IMR-90 (cell line): ENCODE data around the gene SRGAP2C. TPM values are rescaled to one million over a fixed set of nuclear protein-coding genes. Genes with fewer than 3 reads are reported as not detected.
"Not testable (repeated sequence)": the region's sequence is repeated elsewhere in the genome, so short reads cannot be mapped to it uniquely, and the experiment has no call there.

Experiments
- ATAC-seq: fragments of 200-7000 bp; cut with Tn5 transposase; 2 replicates; pipeline ENCODE4 v1.9.1; 2020; ENCODE audit warnings: low read depth, mild to moderate bottlenecking, moderate library complexity
- BruUV-seq: library from RNA; stranded (reverse); fragments of 400-500 nt; replicated peaks from 2 replicates; lab custom pipeline; 2021; lab: Mats Ljungman, UMichigan
- CTCF ChIA-PET: fragments of 300-600 bp; formaldehyde crosslinking; extraction: SDS; loops from one replicate; lab custom pipeline; 2021; ENCODE audit warnings: antibody characterized with exemption; lab: Yijun Ruan, JAX
- POLR2A ChIA-PET: fragments of 300-600 bp; sonication (Branson Sonifier 250); formaldehyde crosslinking; loops from one replicate; lab custom pipeline; 2022; ENCODE audit warnings: antibody characterized with exemption; ENCODE audit not compliant: unreplicated experiment; lab: Charles Lee
- DNase-seq: peaks from one replicate; pipeline ENCODE4 v3.0.0; 2013
- H2AFZ ChIP-seq: replicated peaks from 2 replicates; pipeline ENCODE3; 2013; ENCODE audit warnings: low read length, mild to moderate bottlenecking; ENCODE audit not compliant: poor library complexity
- H2AK5ac ChIP-seq: 2 replicates; pipeline ENCODE4 v1.6.1; 2013; ENCODE audit warnings: low read depth, low read length, inconsistent platforms
- H2AK9ac ChIP-seq: replicated peaks from 2 replicates; pipeline ENCODE3; 2013; ENCODE audit warnings: mild to moderate bottlenecking, low read depth, low read length, moderate library complexity; ENCODE audit not compliant: poor library complexity
- H2BK120ac ChIP-seq: 2 replicates; pipeline ENCODE4 v1.6.1; 2013; ENCODE audit warnings: low read depth, low read length, inconsistent platforms
- H2BK15ac ChIP-seq: 3 replicates; pipeline ENCODE4 v1.6.1; 2013; ENCODE audit warnings: low read depth, low read length, inconsistent platforms
- H2BK20ac ChIP-seq: 2 replicates; pipeline ENCODE4 v1.6.1; 2013; ENCODE audit warnings: low read depth, mild to moderate bottlenecking, inconsistent platforms, low read length, moderate library complexity
- H2BK5ac ChIP-seq: 2 replicates; pipeline ENCODE4 v1.6.1; 2013; ENCODE audit warnings: mild to moderate bottlenecking, low read depth, low read length, inconsistent platforms; ENCODE audit not compliant: poor library complexity, severe bottlenecking
- H3K14ac ChIP-seq: replicated peaks from 2 replicates; pipeline ENCODE4 v1.6.1; 2013; ENCODE audit warnings: low read depth, low read length, inconsistent platforms
- H3K18ac ChIP-seq: 2 replicates; pipeline ENCODE4 v1.6.1; 2013; ENCODE audit warnings: low read depth, low read length, control low read depth
- H3K23ac ChIP-seq: 2 replicates; pipeline ENCODE4 v1.6.1; 2013; ENCODE audit warnings: low read depth, low read length, inconsistent platforms
- H3K27ac ChIP-seq: 2 replicates; pipeline ENCODE4 v1.5.1; 2013; ENCODE audit warnings: mild to moderate bottlenecking, control low read depth, low read length; ENCODE audit not compliant: insufficient read depth
- H3K27me3 ChIP-seq: 2 replicates; pipeline ENCODE4 v1.6.1; 2013; ENCODE audit warnings: low read length; ENCODE audit not compliant: control insufficient read depth, insufficient read depth
- H3K36me3 ChIP-seq: 2 replicates; pipeline ENCODE4 v1.6.1; 2013; ENCODE audit warnings: low read length, mixed read lengths; ENCODE audit not compliant: control insufficient read depth, insufficient read depth
- H3K4ac ChIP-seq: 2 replicates; pipeline ENCODE4 v1.6.1; 2013; ENCODE audit warnings: low read depth, low read length, inconsistent platforms
- H3K4me1 ChIP-seq: 2 replicates; pipeline ENCODE4 v1.6.1; 2013; ENCODE audit warnings: low read length, mixed read lengths; ENCODE audit not compliant: control insufficient read depth, insufficient read depth
- H3K4me2 ChIP-seq: 2 replicates; pipeline ENCODE4 v1.6.1; 2013; ENCODE audit warnings: low read depth, mild to moderate bottlenecking, control low read depth, low read length, moderate library complexity
- H3K4me3 ChIP-seq: 2 replicates; pipeline ENCODE4 v1.5.1; 2013; ENCODE audit warnings: low read depth, mild to moderate bottlenecking, control low read depth, low read length, moderate library complexity; ENCODE audit not compliant: insufficient read depth
- H3K56ac ChIP-seq: 2 replicates; pipeline ENCODE4 v1.6.1; 2013; ENCODE audit warnings: low read length, inconsistent platforms; ENCODE audit not compliant: insufficient read depth; ENCODE audit errors: extremely low read depth
- H3K79me1 ChIP-seq, 2 experiments: 2 replicates each; pipeline ENCODE4 v1.6.1; 2013; ENCODE audit warnings: low read length in 2 of 2, inconsistent platforms in 1 of 2, low read depth in 1 of 2
- H3K9ac ChIP-seq: 2 replicates; pipeline ENCODE4 v1.6.1; 2013; ENCODE audit warnings: low read depth, low read length, control low read depth
- H3K9me1 ChIP-seq: 2 replicates; pipeline ENCODE4 v1.6.1; 2013; ENCODE audit warnings: low read length, inconsistent platforms; ENCODE audit not compliant: insufficient read depth
- H3K9me3 ChIP-seq: 2 replicates; pipeline ENCODE4 v1.6.1; 2013; ENCODE audit warnings: low read length; ENCODE audit not compliant: control insufficient read depth, insufficient read depth
- H4K20me1 ChIP-seq: 2 replicates; pipeline ENCODE4 v1.6.1; 2013; ENCODE audit warnings: low read length, inconsistent platforms; ENCODE audit not compliant: insufficient read depth
- H4K5ac ChIP-seq: 2 replicates; pipeline ENCODE4 v1.6.1; 2013; ENCODE audit warnings: mild to moderate bottlenecking, low read depth, low read length, control low read depth
- H4K8ac ChIP-seq, 2 experiments: 2 replicates each; pipeline ENCODE4 v1.6.1; 2013; ENCODE audit warnings: low read depth in 2 of 2, low read length in 2 of 2, control low read depth in 1 of 2, inconsistent platforms in 1 of 2
- H4K91ac ChIP-seq: 2 replicates; pipeline ENCODE4 v1.6.1; 2013; ENCODE audit warnings: low read depth, low read length, inconsistent platforms; ENCODE audit not compliant: insufficient read depth
- CTCF ChIP-seq: conservative IDR thresholded peaks from 2 replicates; pipeline ENCODE4 v1.5.1; 2012; ENCODE audit warnings: mild to moderate bottlenecking, low read depth, low read length, improper control_type of control experiment
- WGBS, 2 experiments: methylation state at CpG; one replicate each; pipeline versions ENCODE4 v1.1.5 to v1.1.7; 2013; ENCODE audit warnings: missing lambda C conversion rate in 2 of 2; ENCODE audit not compliant: insufficient read length in 1 of 2; ENCODE audit errors: extremely low coverage in 2 of 2; 5-methylcytosine and 5-hydroxymethylcytosine counted together
- dilution Hi-C: fragments of 300-500 bp; cut with HindIII; formaldehyde crosslinking; loops from one replicate; pipeline ENCODE4 v1.14.3; 2018; ENCODE audit warnings: low sequenced_read_pairs; ENCODE audit not compliant: unreplicated experiment
- in situ Hi-C: fragments of 300-500 bp; cut with MboI; formaldehyde crosslinking; loops from 3 replicates; pipeline ENCODE4 v1.14.3; 2019; ENCODE audit warnings: low sequenced_read_pairs, inconsistent platforms, mixed read lengths
- intact Hi-C: fragments of 100-400 bp; cut with micrococcal nuclease; formaldehyde crosslinking; loops from 2 replicates; pipeline ENCODE4 v1.10.0; 2022
- polyA plus RNA-seq, 3 experiments: library from polyadenylated mRNA; depleted of rRNA; stranded (reverse); fragments of >200 nt; gene quantifications; 2 replicates each; pipeline ENCODE4 v1.2.3, GENCODE V29; 2012; ENCODE audit warnings: low replicate concordance in 1 of 3
- total RNA-seq: library from RNA; depleted of rRNA; stranded (reverse); fragments of >200 nt; gene quantifications from 2 replicates; pipeline ENCODE4 v1.2.3, GENCODE V29; 2012

Gene SRGAP2C
- total and polyA plus RNA-seq, 2 of the 4 experiments (the other 2 are of a cell fraction), result 5.6 to 12.7 TPM

DNA sequence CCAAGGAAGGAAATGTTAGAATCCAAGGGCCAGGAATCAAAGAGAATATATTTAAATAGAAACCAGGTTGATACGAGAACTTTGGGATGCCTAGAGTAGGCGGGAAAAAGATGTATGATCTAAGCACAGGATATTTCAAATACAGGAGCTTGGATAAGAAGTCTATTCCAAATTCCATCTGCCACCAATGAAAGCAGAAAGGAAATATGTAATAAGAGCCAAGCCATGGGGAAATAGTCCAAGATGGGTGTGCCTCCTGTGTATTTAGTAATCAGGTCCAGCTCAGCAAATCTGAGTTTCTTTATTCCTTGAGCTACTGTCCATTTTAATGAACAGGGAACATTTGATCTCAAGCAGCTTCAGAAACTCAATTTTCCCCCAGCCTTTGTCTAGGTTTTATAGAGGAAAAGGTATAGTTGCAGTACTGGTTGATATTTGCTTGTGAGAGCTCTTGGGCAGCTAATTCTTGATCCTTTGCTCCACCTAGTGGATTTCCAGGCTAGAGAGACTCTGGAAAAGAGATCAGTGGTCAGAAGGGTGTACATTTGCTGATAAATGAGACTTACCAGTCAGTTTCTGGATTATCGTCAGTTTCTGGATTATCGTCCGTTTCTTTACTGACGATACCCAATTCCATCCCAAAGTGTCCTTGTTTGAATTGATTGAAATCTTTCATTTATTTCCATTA lies 29.0 kb upstream of the SRGAP2C start:
- H3K56ac ChIP-seq, H3K14ac ChIP-seq, dilution Hi-C loops, H2AFZ ChIP-seq, H4K91ac ChIP-seq, H4K20me1 ChIP-seq, H3K4ac ChIP-seq, H2BK120ac ChIP-seq, H3K79me1 ChIP-seq, H3K4me3 ChIP-seq, H2AK5ac ChIP-seq, H3K27me3 ChIP-seq, H3K18ac ChIP-seq, H3K4me1 ChIP-seq, H2BK15ac ChIP-seq, H2BK5ac ChIP-seq, ATAC-seq, BruUV-seq, POLR2A ChIA-PET, in situ Hi-C loops, H3K23ac ChIP-seq, CTCF ChIA-PET, H3K36me3 ChIP-seq, H3K27ac ChIP-seq, H2BK20ac ChIP-seq, H2AK9ac ChIP-seq, H3K4me2 ChIP-seq, H3K9me3 ChIP-seq, H4K8ac ChIP-seq, H4K5ac ChIP-seq, H3K9ac ChIP-seq, intact Hi-C loops, H3K9me1 ChIP-seq: not testable (repeated sequence)
- DNase-seq, result peak; percentile 19
- WGBS, 2 experiments, result no CpG with 5 or more reads among the region's 6 CpGs
- peak; percentile 20; the same call in 1 of the 2 replicates for TF ChIP-seq CTCF

DNA sequence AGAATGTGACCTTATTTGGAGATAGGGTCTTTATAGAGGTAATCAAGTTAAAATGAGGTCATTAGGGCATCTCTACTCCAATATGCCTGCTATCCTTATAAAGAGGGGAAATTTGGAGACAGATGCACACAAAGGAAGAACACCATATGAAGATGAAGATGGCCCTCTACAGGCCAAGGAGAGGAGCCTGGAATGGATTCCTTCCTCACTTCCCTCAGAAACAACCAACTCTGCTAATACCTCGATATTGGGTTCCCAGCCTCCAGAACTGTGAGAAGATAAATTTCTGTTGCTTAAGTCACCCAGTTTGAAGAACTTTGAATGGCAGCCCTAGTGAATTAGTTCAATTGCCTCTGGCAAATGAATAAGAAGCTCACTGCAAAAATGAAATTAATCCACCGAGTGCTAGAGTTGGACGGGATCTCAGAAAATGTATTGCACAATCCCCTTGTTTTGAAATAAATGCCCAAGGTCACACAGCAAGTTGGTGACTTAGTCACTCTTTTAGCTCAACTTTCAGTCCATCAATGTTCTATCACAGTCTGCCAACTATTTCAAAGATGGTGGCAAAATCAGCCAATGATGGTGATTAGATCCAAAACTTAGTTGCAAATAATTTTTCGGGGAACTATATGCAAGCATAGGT lies 27.7 kb upstream of the SRGAP2C start:
- H3K56ac ChIP-seq, H4K5ac ChIP-seq, H2AK9ac ChIP-seq, H4K8ac ChIP-seq, H3K4ac ChIP-seq, H2BK20ac ChIP-seq, H3K4me1 ChIP-seq, H2AK5ac ChIP-seq, H3K27me3 ChIP-seq, H3K4me2 ChIP-seq, H3K14ac ChIP-seq, H3K27ac ChIP-seq, POLR2A ChIA-PET, DNase-seq, H3K4me3 ChIP-seq, H3K18ac ChIP-seq, H3K79me1 ChIP-seq, H3K9me3 ChIP-seq, H2BK5ac ChIP-seq, BruUV-seq, H4K20me1 ChIP-seq, dilution Hi-C loops, CTCF ChIA-PET, in situ Hi-C loops, H2BK120ac ChIP-seq, H4K91ac ChIP-seq, H3K9ac ChIP-seq, H3K23ac ChIP-seq, H2AFZ ChIP-seq, H3K36me3 ChIP-seq, intact Hi-C loops, H3K9me1 ChIP-seq, H2BK15ac ChIP-seq: not testable (repeated sequence)
- no CpG with 5 or more reads among the region's 4 CpGs for WGBS, 2 experiments
- peak; percentile 9; the same call in 1 of the 2 replicates for ATAC-seq
